ENCODE results near the gene CNTNAP5. TPM values are rescaled to one million over a fixed set of nuclear protein-coding genes. Genes with fewer than 3 reads are reported as not detected.

The CNTNAP5 gene
- total RNA-seq, 1 donor from 2014 or later = not detected

DNA sequence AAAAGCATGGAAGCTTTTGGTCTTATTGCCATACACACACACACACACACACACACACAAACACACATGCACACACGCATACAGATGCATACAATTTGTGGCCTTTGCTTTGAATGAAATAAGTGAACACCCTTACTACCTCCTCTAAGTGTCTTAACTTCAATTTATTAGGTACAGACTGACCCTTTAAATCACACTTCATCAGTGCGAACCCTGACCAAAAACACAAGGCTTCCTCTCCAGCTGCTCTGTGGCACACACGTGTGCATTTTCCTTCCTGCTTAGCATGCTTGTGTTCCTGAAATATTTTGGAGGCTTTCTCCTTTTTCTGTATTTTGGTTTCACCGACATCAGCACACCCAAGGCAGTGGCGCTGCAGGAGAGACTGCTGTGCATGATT lies 96.0 kb downstream of the CNTNAP5 start:
- no peak overlapping the region for H3K4me3 Mint-ChIP-seq (ENCODE audit: unreplicated experiment)
- no peak for DNase-seq (ENCODE audit: extremely low spot score, unreplicated experiment)
- H3K27me3 Mint-ChIP-seq (ENCODE audit: unreplicated experiment) = no peaks in the 10 kb centered on the region
- H3K27ac Mint-ChIP-seq (ENCODE audit: unreplicated experiment) = no peak overlapping the region
- peaks cover 42% of the 10 kb centered on the region for H3K9me3 Mint-ChIP-seq (ENCODE audit: unreplicated experiment)
- no peaks in the 10 kb centered on the region for H3K4me1 Mint-ChIP-seq (ENCODE audit: unreplicated experiment)
- no peaks in the 10 kb centered on the region for H3K36me3 Mint-ChIP-seq (ENCODE audit: unreplicated experiment)
- TF ChIP-seq, protein P1, sequence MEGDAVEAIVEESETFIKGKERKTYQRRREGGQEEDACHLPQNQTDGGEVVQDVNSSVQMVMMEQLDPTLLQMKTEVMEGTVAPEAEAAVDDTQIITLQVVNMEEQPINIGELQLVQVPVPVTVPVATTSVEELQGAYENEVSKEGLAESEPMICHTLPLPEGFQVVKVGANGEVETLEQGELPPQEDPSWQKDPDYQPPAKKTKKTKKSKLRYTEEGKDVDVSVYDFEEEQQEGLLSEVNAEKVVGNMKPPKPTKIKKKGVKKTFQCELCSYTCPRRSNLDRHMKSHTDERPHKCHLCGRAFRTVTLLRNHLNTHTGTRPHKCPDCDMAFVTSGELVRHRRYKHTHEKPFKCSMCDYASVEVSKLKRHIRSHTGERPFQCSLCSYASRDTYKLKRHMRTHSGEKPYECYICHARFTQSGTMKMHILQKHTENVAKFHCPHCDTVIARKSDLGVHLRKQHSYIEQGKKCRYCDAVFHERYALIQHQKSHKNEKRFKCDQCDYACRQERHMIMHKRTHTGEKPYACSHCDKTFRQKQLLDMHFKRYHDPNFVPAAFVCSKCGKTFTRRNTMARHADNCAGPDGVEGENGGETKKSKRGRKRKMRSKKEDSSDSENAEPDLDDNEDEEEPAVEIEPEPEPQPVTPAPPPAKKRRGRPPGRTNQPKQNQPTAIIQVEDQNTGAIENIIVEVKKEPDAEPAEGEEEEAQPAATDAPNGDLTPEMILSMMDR (IDR thresholded peaks at IDR 0.05) = no peak

DNA sequence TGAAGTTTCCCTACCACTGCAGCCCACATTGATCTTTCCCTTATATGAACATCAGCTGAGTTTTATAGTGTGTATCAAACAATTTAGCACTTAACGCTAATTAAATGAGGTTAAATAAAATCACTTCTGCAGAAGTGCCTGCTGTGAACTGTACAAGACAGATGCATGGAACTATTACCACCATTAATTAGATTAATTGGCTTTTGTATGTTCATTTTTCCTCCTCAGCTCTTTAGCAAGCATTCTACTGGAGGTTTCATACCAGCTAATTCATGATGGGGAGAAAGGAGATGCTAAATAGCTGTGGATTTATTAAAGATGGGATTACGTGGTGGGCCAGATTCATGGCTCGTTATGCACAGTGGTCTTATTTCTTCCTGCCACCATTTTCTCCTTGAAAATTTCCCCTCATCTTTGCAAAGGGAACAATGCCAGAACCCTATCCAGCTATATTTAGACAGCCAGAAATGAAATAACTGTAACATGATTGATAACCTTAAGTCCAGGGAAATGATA lies 96.7 kb downstream of the CNTNAP5 start:
- no peak for DNase-seq (ENCODE audit: extremely low spot score, unreplicated experiment)
- H3K27me3 Mint-ChIP-seq (ENCODE audit: unreplicated experiment) = no peaks in the 10 kb centered on the region
- no peak overlapping the region for H3K4me3 Mint-ChIP-seq (ENCODE audit: unreplicated experiment)
- TF ChIP-seq, protein P1 (IDR thresholded peaks at IDR 0.05) = no peak
- no peak overlapping the region for H3K27ac Mint-ChIP-seq (ENCODE audit: unreplicated experiment)
- no peaks in the 10 kb centered on the region for H3K36me3 Mint-ChIP-seq (ENCODE audit: unreplicated experiment)
- H3K9me3 Mint-ChIP-seq (ENCODE audit: unreplicated experiment) = peaks cover 42% of the 10 kb centered on the region
- no peaks in the 10 kb centered on the region for H3K4me1 Mint-ChIP-seq (ENCODE audit: unreplicated experiment)

DNA sequence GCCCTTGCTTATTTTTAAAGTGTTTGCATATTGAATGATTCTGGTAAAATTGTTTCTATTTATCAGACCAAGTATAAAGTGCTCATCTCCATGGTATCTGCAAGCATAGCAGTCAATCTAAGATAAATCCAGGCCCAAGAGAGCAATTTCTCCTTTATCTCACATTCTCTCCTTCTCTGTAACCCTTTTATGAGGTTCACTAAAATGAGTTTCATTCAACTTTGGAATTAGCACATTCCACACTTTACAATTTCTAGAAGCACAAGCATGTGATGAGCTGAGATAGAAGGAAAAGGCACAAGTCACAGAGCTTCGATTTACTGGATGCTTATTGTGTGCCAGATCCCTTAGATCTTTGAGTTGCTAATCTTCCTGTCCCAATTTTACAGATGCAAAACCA lies 97.3 kb downstream of the CNTNAP5 start:
- Mint-ChIP-seq H3K9me3 (ENCODE audit: unreplicated experiment) (peaks cover 42% of the 10 kb centered on the region), H3K27me3 (ENCODE audit: unreplicated experiment) (no peaks in the 10 kb centered on the region)

DNA sequence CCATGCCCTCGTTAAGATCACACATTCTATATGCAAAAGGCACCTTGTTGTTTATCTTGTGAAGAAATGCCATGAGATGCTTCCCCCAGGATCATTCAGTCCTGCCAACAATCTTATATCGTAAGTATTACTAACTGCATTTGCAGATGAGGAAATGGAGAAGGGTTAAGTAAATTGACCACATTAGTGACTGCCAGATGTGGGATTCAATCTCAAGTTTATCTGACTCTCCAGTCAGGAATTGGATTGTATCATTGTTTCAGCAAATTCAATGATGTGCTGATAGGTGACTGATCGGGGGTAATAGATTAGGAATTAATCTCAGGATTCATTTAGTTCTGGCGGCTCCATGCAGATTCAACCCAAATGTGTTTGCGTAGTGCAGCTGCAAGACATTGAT lies 106.2 kb downstream of the CNTNAP5 start:
- no peak overlapping the region for H3K4me3 Mint-ChIP-seq (ENCODE audit: unreplicated experiment)
- no peaks in the 10 kb centered on the region for H3K27me3 Mint-ChIP-seq (ENCODE audit: unreplicated experiment)
- no peak for DNase-seq (ENCODE audit: extremely low spot score, unreplicated experiment)
- no peak overlapping the region for H3K27ac Mint-ChIP-seq (ENCODE audit: unreplicated experiment)
- no peaks in the 10 kb centered on the region for H3K4me1 Mint-ChIP-seq (ENCODE audit: unreplicated experiment)
- peaks cover 34% of the 10 kb centered on the region for H3K9me3 Mint-ChIP-seq (ENCODE audit: unreplicated experiment)
- TF ChIP-seq, protein P1 (IDR thresholded peaks at IDR 0.05) = no peak
- H3K36me3 Mint-ChIP-seq (ENCODE audit: unreplicated experiment) = no peaks in the 10 kb centered on the region

More for the DNA sequence above, 97.3 kb downstream of the CNTNAP5 start:
- DNase-seq (ENCODE audit: extremely low spot score, unreplicated experiment) = no peak
- no peaks in the 10 kb centered on the region for H3K4me1 Mint-ChIP-seq (ENCODE audit: unreplicated experiment)
- TF ChIP-seq, protein P1 (IDR thresholded peaks at IDR 0.05) = no peak
- H3K4me3 Mint-ChIP-seq (ENCODE audit: unreplicated experiment) = no peak overlapping the region
- no peaks in the 10 kb centered on the region for H3K36me3 Mint-ChIP-seq (ENCODE audit: unreplicated experiment)
- no peak overlapping the region for H3K27ac Mint-ChIP-seq (ENCODE audit: unreplicated experiment)

DNA sequence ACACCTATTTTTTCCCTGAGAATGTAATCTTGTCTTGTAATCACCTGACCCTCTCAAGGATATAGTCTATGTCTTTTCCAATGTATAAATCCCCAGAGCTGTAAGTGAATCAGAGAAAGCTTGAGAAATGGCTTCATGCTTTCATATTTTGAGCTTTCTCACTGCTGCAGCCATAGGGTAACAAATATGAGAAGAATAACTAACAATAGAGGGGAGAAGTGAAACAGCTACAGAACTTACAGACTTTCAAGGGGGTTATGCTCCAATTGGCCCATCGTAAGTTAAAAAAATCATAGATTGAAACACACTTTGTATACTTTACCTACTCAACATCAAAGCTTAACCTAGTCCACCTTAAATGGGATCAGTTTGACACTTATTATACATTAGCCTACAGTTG lies 111.0 kb downstream of the CNTNAP5 start:
- Mint-ChIP-seq H3K27me3 (ENCODE audit: unreplicated experiment) (no peaks in the 10 kb centered on the region), H3K4me3 (ENCODE audit: unreplicated experiment) (no peak overlapping the region), H3K4me1 (ENCODE audit: unreplicated experiment) (no peaks in the 10 kb centered on the region), H3K36me3 (ENCODE audit: unreplicated experiment) (no peaks in the 10 kb centered on the region), H3K27ac (ENCODE audit: unreplicated experiment) (no peak overlapping the region), H3K9me3 (ENCODE audit: unreplicated experiment) (peaks cover 42% of the 10 kb centered on the region)
- TF ChIP-seq, protein P1 (IDR thresholded peaks at IDR 0.05) = no peak
- no peak for DNase-seq (ENCODE audit: extremely low spot score, unreplicated experiment)
